Peyer's patch (tissue), 4 donors: ENCODE measurements around the gene DBX1.

Source experiments
- POLR2A ChIP-seq, 2 donors: fragments of 450-650 bp; IDR thresholded peaks; one replicate each; pipeline ENCODE4 v1.5.1; 2017; ENCODE audit warnings: antibody characterized with exemption in 2 of 2, mild to moderate bottlenecking in 2 of 2, moderate library complexity in 2 of 2
- TF ChIP-seq, protein P1 (sequence below), 6 experiments: fragments of 450-650 bp in 4 of 6; fragments of 200-600 bp in 2 of 6; sonication (generic) in 1 of 6; IDR thresholded peaks; one replicate each; pipeline ENCODE4 v1.5.1; 2017 to 2019; ENCODE audit warnings: antibody characterized with exemption in 6 of 6, mild to moderate bottlenecking in 3 of 6, moderate library complexity in 1 of 6

DNA sequence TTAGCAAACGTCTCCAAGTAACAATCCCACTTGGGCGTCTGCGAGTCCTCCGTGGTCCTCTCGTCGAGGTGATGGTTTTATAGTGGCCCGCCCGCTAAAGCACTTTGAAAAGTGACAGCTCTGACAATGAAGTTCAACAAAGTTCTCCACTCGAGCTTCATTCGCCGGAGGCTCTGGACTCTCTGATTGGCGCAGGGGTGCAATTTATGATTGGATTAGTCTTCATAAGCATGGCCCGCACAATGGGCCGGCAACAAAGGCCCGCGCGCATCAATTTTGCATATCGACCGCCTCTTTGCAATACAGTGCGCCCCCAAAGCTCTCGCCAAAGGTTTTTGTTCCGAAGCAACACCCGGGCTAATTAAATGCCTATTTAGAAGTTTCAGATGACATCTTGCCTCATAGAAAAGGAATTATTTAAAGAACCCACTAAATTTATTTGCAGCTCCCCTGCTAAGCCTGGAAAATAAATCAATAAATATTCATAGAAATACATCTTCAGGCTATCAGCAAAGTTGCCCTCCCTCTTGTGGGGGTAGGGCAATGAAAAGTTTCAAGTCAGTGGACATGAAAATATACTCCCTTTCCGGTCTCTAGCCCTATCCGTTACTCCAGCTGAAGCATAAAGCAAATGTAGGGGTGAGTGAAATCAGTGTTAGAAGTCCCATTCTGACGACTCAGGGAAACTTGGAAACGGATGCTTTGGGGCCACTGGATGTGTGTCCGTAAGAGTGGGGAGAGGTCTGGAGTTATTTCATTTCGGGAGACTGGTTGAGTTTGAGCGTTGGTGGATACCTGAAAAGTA lies at the start of gene DBX1:
- TF ChIP-seq, protein P1, sequence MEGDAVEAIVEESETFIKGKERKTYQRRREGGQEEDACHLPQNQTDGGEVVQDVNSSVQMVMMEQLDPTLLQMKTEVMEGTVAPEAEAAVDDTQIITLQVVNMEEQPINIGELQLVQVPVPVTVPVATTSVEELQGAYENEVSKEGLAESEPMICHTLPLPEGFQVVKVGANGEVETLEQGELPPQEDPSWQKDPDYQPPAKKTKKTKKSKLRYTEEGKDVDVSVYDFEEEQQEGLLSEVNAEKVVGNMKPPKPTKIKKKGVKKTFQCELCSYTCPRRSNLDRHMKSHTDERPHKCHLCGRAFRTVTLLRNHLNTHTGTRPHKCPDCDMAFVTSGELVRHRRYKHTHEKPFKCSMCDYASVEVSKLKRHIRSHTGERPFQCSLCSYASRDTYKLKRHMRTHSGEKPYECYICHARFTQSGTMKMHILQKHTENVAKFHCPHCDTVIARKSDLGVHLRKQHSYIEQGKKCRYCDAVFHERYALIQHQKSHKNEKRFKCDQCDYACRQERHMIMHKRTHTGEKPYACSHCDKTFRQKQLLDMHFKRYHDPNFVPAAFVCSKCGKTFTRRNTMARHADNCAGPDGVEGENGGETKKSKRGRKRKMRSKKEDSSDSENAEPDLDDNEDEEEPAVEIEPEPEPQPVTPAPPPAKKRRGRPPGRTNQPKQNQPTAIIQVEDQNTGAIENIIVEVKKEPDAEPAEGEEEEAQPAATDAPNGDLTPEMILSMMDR (IDR thresholded peaks at IDR 0.05) = no peak
- TF ChIP-seq POLR2A (IDR thresholded peaks at IDR 0.05) = no peak
